ENCODE results near the gene FOXC1.

Gene FOXC1

GRCh38 chr6:1591926-1592325, 17.8 kb upstream of the FOXC1 start:
- Mint-ChIP-seq H3K4me1 (ENCODE audit: low read depth) (no peaks in the 10 kb centered on the region), H3K9me3 (no peaks in the 10 kb centered on the region), H3K27me3 (peaks cover 52% of the 10 kb centered on the region), H3K36me3 (ENCODE audit: low read depth) (no peaks in the 10 kb centered on the region), H3K27ac (no peak overlapping the region), H3K4me3 (no peak overlapping the region)

- Mint-ChIP-seq H3K4me3 (no peak overlapping the region), H3K36me3 (ENCODE audit: low read depth) (no peaks in the 10 kb centered on the region), H3K4me1 (ENCODE audit: low read depth) (no peaks in the 10 kb centered on the region), H3K9me3 (no peaks in the 10 kb centered on the region), H3K27me3 (peaks cover 61% of the 10 kb centered on the region), H3K27ac (no peak overlapping the region)
These were observed 16.9 kb upstream of the FOXC1 start for GRCh38 chr6:1592852-1593251.

GRCh38 chr6:1593286-1593957, 16.3 kb upstream of the FOXC1 start:
- Mint-ChIP-seq H3K4me3 (no peak overlapping the region), H3K36me3 (ENCODE audit: low read depth) (no peaks in the 10 kb centered on the region), H3K9me3 (no peaks in the 10 kb centered on the region), H3K27ac (no peak overlapping the region), H3K4me1 (ENCODE audit: low read depth) (no peaks in the 10 kb centered on the region), H3K27me3 (peaks cover 66% of the 10 kb centered on the region)

GRCh38 chr6:1593958-1594314, 15.8 kb upstream of the FOXC1 start:
- H3K27ac Mint-ChIP-seq = no peak overlapping the region
- no peak overlapping the region for H3K4me3 Mint-ChIP-seq
- no peaks in the 10 kb centered on the region for H3K36me3 Mint-ChIP-seq (ENCODE audit: low read depth)
- H3K9me3 Mint-ChIP-seq = no peaks in the 10 kb centered on the region
- peaks cover 65% of the 10 kb centered on the region for H3K27me3 Mint-ChIP-seq
- H3K4me1 Mint-ChIP-seq (ENCODE audit: low read depth) = no peaks in the 10 kb centered on the region

- Mint-ChIP-seq H3K27me3 (peaks cover 62% of the 10 kb centered on the region), H3K27ac (no peak overlapping the region), H3K9me3 (no peaks in the 10 kb centered on the region), H3K4me1 (ENCODE audit: low read depth) (no peaks in the 10 kb centered on the region), H3K36me3 (ENCODE audit: low read depth) (no peaks in the 10 kb centered on the region), H3K4me3 (no peak overlapping the region)
These were observed 15.1 kb upstream of the FOXC1 start for GRCh38 chr6:1594445-1595200.

- Mint-ChIP-seq H3K4me3 (no peak overlapping the region), H3K9me3 (no peaks in the 10 kb centered on the region), H3K36me3 (ENCODE audit: low read depth) (no peaks in the 10 kb centered on the region), H3K4me1 (ENCODE audit: low read depth) (no peaks in the 10 kb centered on the region), H3K27me3 (peaks cover 62% of the 10 kb centered on the region), H3K27ac (no peak overlapping the region)
These were observed 14.2 kb upstream of the FOXC1 start for GRCh38 chr6:1595271-1596087.

- H3K9me3 Mint-ChIP-seq = no peaks in the 10 kb centered on the region
- no peak overlapping the region for H3K4me3 Mint-ChIP-seq
- no peak overlapping the region for H3K27ac Mint-ChIP-seq
These were observed 13.4 kb upstream of the FOXC1 start for GRCh38 chr6:1596088-1596852.

GRCh38 chr6:1597121-1597744, 12.5 kb upstream of the FOXC1 start:
- no peaks in the 10 kb centered on the region for H3K4me1 Mint-ChIP-seq (ENCODE audit: low read depth)
- H3K36me3 Mint-ChIP-seq (ENCODE audit: low read depth) = no peaks in the 10 kb centered on the region
- peaks cover 73% of the 10 kb centered on the region for H3K27me3 Mint-ChIP-seq
- H3K27ac Mint-ChIP-seq = no peak overlapping the region
- H3K4me3 Mint-ChIP-seq = no peak overlapping the region
- H3K9me3 Mint-ChIP-seq = no peaks in the 10 kb centered on the region

More at GRCh38 chr6:1596088-1596852, 13.4 kb upstream of the FOXC1 start:
- no peaks in the 10 kb centered on the region for H3K36me3 Mint-ChIP-seq (ENCODE audit: low read depth)
- H3K4me1 Mint-ChIP-seq (ENCODE audit: low read depth) = no peaks in the 10 kb centered on the region
- peaks cover 68% of the 10 kb centered on the region for H3K27me3 Mint-ChIP-seq

GRCh38 chr6:1597924-1598323, 11.8 kb upstream of the FOXC1 start:
- Mint-ChIP-seq H3K4me3 (no peak overlapping the region), H3K27me3 (peaks cover 73% of the 10 kb centered on the region), H3K27ac (no peak overlapping the region), H3K36me3 (ENCODE audit: low read depth) (no peaks in the 10 kb centered on the region), H3K9me3 (no peaks in the 10 kb centered on the region), H3K4me1 (ENCODE audit: low read depth) (no peaks in the 10 kb centered on the region)

- H3K4me1 Mint-ChIP-seq (ENCODE audit: low read depth) = no peaks in the 10 kb centered on the region
- no peaks in the 10 kb centered on the region for H3K9me3 Mint-ChIP-seq
- no peak overlapping the region for H3K27ac Mint-ChIP-seq
- H3K36me3 Mint-ChIP-seq (ENCODE audit: low read depth) = no peaks in the 10 kb centered on the region
- H3K4me3 Mint-ChIP-seq = no peak overlapping the region
- peaks cover 75% of the 10 kb centered on the region for H3K27me3 Mint-ChIP-seq
These were observed 11.3 kb upstream of the FOXC1 start for GRCh38 chr6:1598433-1598832.

GRCh38 chr6:1598886-1599285, 10.8 kb upstream of the FOXC1 start:
- H3K4me3 Mint-ChIP-seq = no peak overlapping the region
- no peak overlapping the region for H3K27ac Mint-ChIP-seq
- no peaks in the 10 kb centered on the region for H3K36me3 Mint-ChIP-seq (ENCODE audit: low read depth)
- H3K9me3 Mint-ChIP-seq = no peaks in the 10 kb centered on the region
- peaks cover 76% of the 10 kb centered on the region for H3K27me3 Mint-ChIP-seq
- H3K4me1 Mint-ChIP-seq (ENCODE audit: low read depth) = no peaks in the 10 kb centered on the region

- no peaks in the 10 kb centered on the region for H3K36me3 Mint-ChIP-seq (ENCODE audit: low read depth)
- H3K4me3 Mint-ChIP-seq = no peak overlapping the region
- H3K27ac Mint-ChIP-seq = no peak overlapping the region
- H3K9me3 Mint-ChIP-seq = no peaks in the 10 kb centered on the region
- H3K4me1 Mint-ChIP-seq (ENCODE audit: low read depth) = no peaks in the 10 kb centered on the region
- H3K27me3 Mint-ChIP-seq = peaks cover 79% of the 10 kb centered on the region
These were observed 10.2 kb upstream of the FOXC1 start for GRCh38 chr6:1599469-1599868.

GRCh38 chr6:1600063-1600763, 9.5 kb upstream of the FOXC1 start:
- Mint-ChIP-seq H3K4me3 (no peak overlapping the region), H3K36me3 (ENCODE audit: low read depth) (no peaks in the 10 kb centered on the region), H3K4me1 (ENCODE audit: low read depth) (peaks cover under 1% of the 10 kb centered on the region), H3K27me3 (peaks cover 75% of the 10 kb centered on the region), H3K9me3 (no peaks in the 10 kb centered on the region), H3K27ac (no peak overlapping the region)

GRCh38 chr6:1600764-1601157, 9.0 kb upstream of the FOXC1 start:
- H3K9me3 Mint-ChIP-seq = no peaks in the 10 kb centered on the region
- H3K36me3 Mint-ChIP-seq (ENCODE audit: low read depth) = no peaks in the 10 kb centered on the region
- peaks cover 6% of the 10 kb centered on the region for H3K4me1 Mint-ChIP-seq (ENCODE audit: low read depth)
- no peak overlapping the region for H3K27ac Mint-ChIP-seq
- H3K4me3 Mint-ChIP-seq = no peak overlapping the region
- peaks cover 80% of the 10 kb centered on the region for H3K27me3 Mint-ChIP-seq
